Measurements from ENCODE around the gene CDKN1C.

GRCh38 chr11:2926611-2927051, 41.1 kb upstream of the CDKN1C start:
- TF ChIP-seq POLR2AphosphoS5 (IDR thresholded peaks at IDR 0.05; ENCODE audit: low read depth, low read length) (no peak), POLR2A (IDR thresholded peaks at IDR 0.05; ENCODE audit: low read depth, low read length) (no peak), TAF1 (IDR thresholded peaks at IDR 0.05; ENCODE audit: borderline replicate concordance, low read depth, low read length) (no peak)
